GM12878 (cell line): Measurements from ENCODE around the gene SLC25A30. TPM values are rescaled to one million over a fixed set of nuclear protein-coding genes. Genes with fewer than 3 reads are reported as not detected.

Experiments used
- ATAC-seq: fragments of 200-7000 bp; cut with Tn5 transposase; 3 replicates; pipeline ENCODE4 v1.9.1; 2020; ENCODE audit warnings: mild to moderate bottlenecking, moderate library complexity
- BruUV-seq: library from RNA; stranded (reverse); fragments of 400-500 nt; replicated peaks from 2 replicates; lab custom pipeline; 2021; lab: Mats Ljungman, UMichigan
- CTCF ChIA-PET: fragments of 300-600 bp; sonication (Branson Sonifier 250); formaldehyde crosslinking; extraction: SDS; loops from one replicate; lab custom pipeline; 2021; ENCODE audit warnings: inconsistent platforms; lab: Yijun Ruan, JAX
- POLR2A ChIA-PET: fragments of 350-600 bp; formaldehyde crosslinking; extraction: SDS; loops from one replicate; lab custom pipeline; 2021; ENCODE audit warnings: inconsistent platforms; lab: Charles Lee
- RAD21 ChIA-PET: fragments of 300-600 bp; sonication (Branson Sonifier 250); formaldehyde crosslinking; loops from one replicate; lab custom pipeline; 2023; ENCODE audit warnings: antibody characterized with exemption; ENCODE audit not compliant: unreplicated experiment; lab: Charles Lee
- SMC1A ChIA-PET: fragments of 300-600 bp; sonication (Branson Sonifier 250); formaldehyde crosslinking; loops from one replicate; lab custom pipeline; 2023; ENCODE audit not compliant: unreplicated experiment, uncharacterized antibody; lab: Charles Lee
- DNase-seq: peaks from one replicate; pipeline ENCODE4 v3.0.0-alpha.2; 2011; ENCODE audit warnings: low read depth, low spot score
- FAIRE-seq: peaks from 3 replicates; lab custom pipeline; 2011; peaks lifted over from hg19 to GRCh38; lab: Jason Lieb, UNC
- H2AFZ ChIP-seq: 2 replicates; pipeline ENCODE4 v1.6.0; 2011; ENCODE audit warnings: low read depth, low read length, control low read depth; ENCODE audit not compliant: control insufficient read depth
- H3K27ac ChIP-seq: 2 replicates; pipeline ENCODE4 v1.5.1; 2011; ENCODE audit warnings: control low read depth; ENCODE audit not compliant: control insufficient read depth, insufficient read depth
- H3K27me3 ChIP-seq, 2 experiments: replicated peaks in 1 of 2; 2 replicates each; pipeline versions ENCODE4 v1.6.0 to v1.6.1; 2011; ENCODE audit warnings: low read length in 1 of 2; ENCODE audit not compliant: control insufficient read depth in 2 of 2, insufficient read depth in 2 of 2
- H3K36me3 ChIP-seq, 2 experiments: 2 replicates each; pipeline ENCODE4 v1.5.1; 2011; ENCODE audit warnings: low read length in 1 of 2; ENCODE audit not compliant: control insufficient read depth in 2 of 2, insufficient read depth in 2 of 2
- H3K4me1 ChIP-seq: 2 replicates; pipeline ENCODE4 v1.6.1; 2011; ENCODE audit warnings: mild to moderate bottlenecking, low read length, moderate library complexity, mixed read lengths; ENCODE audit not compliant: control insufficient read depth, insufficient read depth
- H3K4me2 ChIP-seq: 2 replicates; pipeline ENCODE4 v1.6.0; 2011; ENCODE audit warnings: control low read depth; ENCODE audit not compliant: control insufficient read depth, insufficient read depth
- H3K4me3 ChIP-seq: fragments of 200-600 bp; sonication (generic); 2 replicates; pipeline ENCODE4 v1.5.1; 2016
- H3K79me2 ChIP-seq: 2 replicates; pipeline ENCODE4 v1.6.0; 2011; ENCODE audit warnings: low read length; ENCODE audit not compliant: control insufficient read depth, insufficient read depth
- H3K9ac ChIP-seq: 2 replicates; pipeline ENCODE4 v1.8.0; 2011; ENCODE audit warnings: low read length, control low read depth, mixed read lengths; ENCODE audit not compliant: control insufficient read depth, insufficient read depth
- H3K9me3 ChIP-seq: replicated peaks from 3 replicates; pipeline ENCODE4 v1.5.1; 2011; ENCODE audit warnings: mild to moderate bottlenecking, low read length; ENCODE audit not compliant: control insufficient read depth, insufficient read depth
- H4K20me1 ChIP-seq: 2 replicates; pipeline ENCODE4 v1.6.0; 2011; ENCODE audit not compliant: control insufficient read depth, insufficient read depth
- ATF7 ChIP-seq: fragments of 450-650 bp; IDR thresholded peaks from 2 replicates; pipeline ENCODE4 v1.6.1; 2016; ENCODE audit warnings: low read depth, mild to moderate bottlenecking
- BCL3 ChIP-seq: IDR thresholded peaks from 2 replicates; pipeline ENCODE4 v1.6.1; 2011; ENCODE audit warnings: borderline replicate concordance, low read depth, mild to moderate bottlenecking, moderate library complexity, low read length; ENCODE audit not compliant: insufficient read depth, poor library complexity, severe bottlenecking
- CEBPZ ChIP-seq: fragments of 150-350 bp; IDR thresholded peaks from 2 replicates; pipeline ENCODE4 v1.6.1; 2016; ENCODE audit warnings: low read depth, low read length
- CHD1 ChIP-seq: IDR thresholded peaks from 2 replicates; pipeline ENCODE4 v1.6.1; 2012; ENCODE audit warnings: low read depth, low read length, improper control_type of control experiment
- CREM ChIP-seq: IDR thresholded peaks from 2 replicates; pipeline ENCODE4 v1.6.1; 2014; ENCODE audit warnings: antibody characterized with exemption, low read depth
- CUX1 ChIP-seq: IDR thresholded peaks from 2 replicates; pipeline ENCODE4 v1.6.1; 2012; ENCODE audit warnings: improper control_type of control experiment, low read depth, low read length; ENCODE audit not compliant: insufficient replicate concordance
- HDAC6 ChIP-seq: fragments of 200-600 bp; sonication (generic); IDR thresholded peaks from one replicate; pipeline ENCODE4 v1.8.0; 2017; ENCODE audit warnings: antibody characterized with exemption; ENCODE audit not compliant: unreplicated experiment
- NFIC ChIP-seq: IDR thresholded peaks from 2 replicates; pipeline ENCODE4 v1.6.1; 2012; ENCODE audit warnings: low read depth, mild to moderate bottlenecking, inconsistent platforms, low read length, moderate library complexity
- RFX5 ChIP-seq: IDR thresholded peaks from 2 replicates; pipeline ENCODE4 v1.6.1; 2011; ENCODE audit warnings: low read depth, low read length, improper control_type of control experiment
- ZBTB33 ChIP-seq: fragments of 450-650 bp; IDR thresholded peaks from 2 replicates; pipeline ENCODE4 v1.6.1; 2017; ENCODE audit warnings: mild to moderate bottlenecking
- ZNF384 ChIP-seq: IDR thresholded peaks from 2 replicates; pipeline ENCODE4 v1.6.1; 2012; ENCODE audit warnings: low read depth, mild to moderate bottlenecking, low read length, improper control_type of control experiment, borderline replicate concordance
- WGBS: methylation state at CpG from one replicate; pipeline ENCODE4 v1.1.6; 2016; ENCODE audit warnings: low lambda C conversion rate; ENCODE audit not compliant: insufficient replicate concordance, insufficient coverage; ENCODE audit errors: missing lambda C conversion rate; 5-methylcytosine and 5-hydroxymethylcytosine counted together
- in situ Hi-C: fragments of 300-500 bp; cut with MboI; formaldehyde crosslinking; loops from 9 replicates; pipeline ENCODE4 v1.14.3; 2018; ENCODE audit warnings: mixed read lengths
- intact Hi-C: fragments of 100-400 bp; cut with micrococcal nuclease; formaldehyde crosslinking; loops from one replicate; pipeline ENCODE4 v1.14.2; 2022; ENCODE audit not compliant: unreplicated experiment
- polyA plus RNA-seq, 11 experiments: library from polyadenylated mRNA; depleted of rRNA in 4 of 11; unstranded in 6 of 11; stranded (reverse) in 5 of 11; fragments of >200 nt; fragmentation: Nextera tagmentation in 4 of 11; fragmentation: Illumina TruSeq in 1 of 11; extraction: Ambion mirVana in 4 of 11; extraction: Trizol in 1 of 11; gene quantifications; 1 replicate in 1 of 11; 2 replicates in 10 of 11; pipeline versions ENCODE4 v1.2.1 to v1.2.3, GENCODE V29; 2011 to 2016; ENCODE audit warnings: inconsistent platforms in 2 of 11, missing spikeins in 2 of 11, low read depth in 1 of 11
- total RNA-seq, 4 experiments: library from RNA; depleted of rRNA in 3 of 4; stranded (reverse); fragments of >200 nt in 3 of 4; fragmentation: Illumina TruSeq in 1 of 4; extraction: Trizol in 1 of 4; gene quantifications; 2 replicates each; pipeline versions ENCODE4 v1.2.1 to v1.2.3, GENCODE V29; 2013 to 2021

Gene SLC25A30
- total and polyA plus RNA-seq, 10 of the 15 experiments (the other 5 are each of a cell fraction or from before 2014, with no cell fraction given), result 2.4 to 18.0 (median 8.9) TPM

DNA sequence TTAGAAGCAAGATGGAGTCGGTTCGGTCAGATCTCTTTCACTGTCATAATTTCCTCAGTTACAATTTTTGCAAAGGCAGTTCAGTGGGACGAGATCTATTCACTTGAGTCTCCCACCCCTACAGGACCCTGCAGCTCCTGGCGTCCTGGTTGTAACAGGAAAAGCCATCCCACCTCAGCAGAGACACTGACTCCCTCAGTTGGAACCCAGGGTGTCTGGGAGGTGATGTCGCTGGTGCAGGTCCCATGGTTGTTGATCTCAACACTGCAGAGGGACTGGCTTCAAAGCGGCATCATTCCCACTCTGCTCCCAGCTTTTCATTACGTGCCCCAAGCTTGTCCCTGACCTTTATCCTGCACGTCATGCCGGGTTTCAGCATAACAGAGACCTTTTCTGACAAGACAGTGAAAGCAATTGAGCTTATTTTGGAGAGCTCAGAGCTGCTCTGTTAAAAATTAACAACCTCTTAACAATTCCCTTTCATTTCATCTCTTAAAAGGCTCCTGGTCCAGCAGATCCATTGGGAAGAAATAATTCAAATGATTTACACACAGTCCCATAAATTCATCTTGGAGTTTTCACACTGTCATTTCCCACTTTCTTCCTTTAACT lies 29.0 kb upstream of the SLC25A30 start:
- Histone ChIP-seq H3K9me3 (no peaks in the 10 kb centered on the region), H3K27me3 (peaks cover 0 to 2% of the 10 kb centered on the region in 2 experiments; a peak in 1 of 4 replicates), H3K27ac (no peak overlapping the region), H3K4me3 (no peak overlapping the region), H3K36me3 (no peaks in the 10 kb centered on the region), H3K4me2 (no peak overlapping the region), H2AFZ (no peak overlapping the region), H3K79me2 (no peaks in the 10 kb centered on the region), H3K4me1 (peaks cover under 1% of the 10 kb centered on the region), H4K20me1 (no peaks in the 10 kb centered on the region), H3K9ac (no peak overlapping the region)
- CTCF ChIA-PET, result interaction anchor here (1.6 kb wide), 1 partner anchor 76 kb away, joined by 6 read pairs; no protein-coding TSS in a partner anchor
- FAIRE-seq (no peak), DNase-seq (no peak), ATAC-seq (no peak)
- SMC1A ChIA-PET, result interaction anchor here (0.9 to 1.2 kb wide), 3 partner anchors 16 to 78 kb away, joined by 3 to 8 read pairs (median 3); no protein-coding TSS in a partner anchor
- intact Hi-C loops (no loop called here), in situ Hi-C loops (no loop called here)
- no TSS peak for BruUV-seq
- 26% methylated on average over 9 of the region's 9 CpGs for WGBS
- POLR2A ChIA-PET, result no interaction called here
- RAD21 ChIA-PET, result no interaction called here
- no peak for TF ChIP-seq CHD1
- no peak for TF ChIP-seq CUX1
- TF ChIP-seq ZBTB33, result no peak
- no peak for TF ChIP-seq RFX5
- TF ChIP-seq ATF7, result no peak
- no peak for TF ChIP-seq CEBPZ
- TF ChIP-seq HDAC6, result no peak
- TF ChIP-seq BCL3, result no peak
- no peak for TF ChIP-seq NFIC
- TF ChIP-seq CREM, result no peak
- TF ChIP-seq ZNF384, result no peak
